Cerebellar nuclear complex (tissue), 1 donor: Measurements from ENCODE around the gene CSRNP2.
A peak's percentile ranks its signal among the peaks of the same experiment; 100 is the strongest.
"Not testable (repeated sequence)": the region's sequence is repeated elsewhere in the genome, so short reads cannot be mapped to it uniquely, and the experiment has no call there.

Experiments used
- DNase-seq, 2 experiments: peaks; one replicate each; lab custom pipeline; 2025; lab: John Stamatoyannopoulos, UW

CSRNP2 gene, protein sequence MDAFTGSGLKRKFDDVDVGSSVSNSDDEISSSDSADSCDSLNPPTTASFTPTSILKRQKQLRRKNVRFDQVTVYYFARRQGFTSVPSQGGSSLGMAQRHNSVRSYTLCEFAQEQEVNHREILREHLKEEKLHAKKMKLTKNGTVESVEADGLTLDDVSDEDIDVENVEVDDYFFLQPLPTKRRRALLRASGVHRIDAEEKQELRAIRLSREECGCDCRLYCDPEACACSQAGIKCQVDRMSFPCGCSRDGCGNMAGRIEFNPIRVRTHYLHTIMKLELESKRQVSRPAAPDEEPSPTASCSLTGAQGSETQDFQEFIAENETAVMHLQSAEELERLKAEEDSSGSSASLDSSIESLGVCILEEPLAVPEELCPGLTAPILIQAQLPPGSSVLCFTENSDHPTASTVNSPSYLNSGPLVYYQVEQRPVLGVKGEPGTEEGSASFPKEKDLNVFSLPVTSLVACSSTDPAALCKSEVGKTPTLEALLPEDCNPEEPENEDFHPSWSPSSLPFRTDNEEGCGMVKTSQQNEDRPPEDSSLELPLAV

DNA sequence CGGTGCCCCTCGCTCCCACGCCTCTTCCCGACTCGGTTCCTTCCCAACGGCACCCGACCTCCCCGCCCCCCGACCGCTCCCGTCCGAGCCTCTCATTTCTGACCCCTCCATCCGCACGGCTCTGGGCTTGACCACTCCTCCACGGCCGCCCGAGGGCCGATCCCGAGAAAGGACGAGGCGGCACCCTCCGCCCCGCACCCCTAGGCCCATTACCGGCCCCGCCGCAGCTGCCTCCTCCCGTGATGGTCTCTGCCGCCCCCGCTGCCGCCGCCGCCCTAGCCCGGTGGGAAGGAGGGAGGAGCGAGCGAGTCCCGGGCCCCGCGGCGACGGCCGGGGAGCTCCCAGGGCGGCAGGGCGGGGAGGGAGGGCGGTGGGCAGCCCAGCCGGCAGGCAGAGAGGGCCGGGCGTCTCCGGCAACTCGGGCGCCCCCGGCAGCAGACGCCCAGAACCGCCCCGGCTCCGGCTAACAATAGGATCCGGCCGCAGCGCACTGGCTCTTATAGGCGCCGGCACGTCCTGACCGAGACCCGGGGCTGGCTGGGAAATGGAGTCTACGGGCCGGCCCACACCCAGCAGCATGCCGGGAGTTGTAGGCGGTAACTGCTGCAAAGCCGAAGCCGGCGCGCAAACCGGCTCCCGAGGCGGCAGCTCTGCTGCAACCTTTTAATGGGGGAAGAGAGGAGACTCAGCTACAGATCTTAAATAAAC, at the start of gene CSRNP2:
CSRNP2 (minus strand) TSS at position 471 of the 708 bp plus-strand sequence. CDS start 7,035 bp downstream, outside the sequence.
- peak; percentile 45 to 81 for DNase-seq

DNA sequence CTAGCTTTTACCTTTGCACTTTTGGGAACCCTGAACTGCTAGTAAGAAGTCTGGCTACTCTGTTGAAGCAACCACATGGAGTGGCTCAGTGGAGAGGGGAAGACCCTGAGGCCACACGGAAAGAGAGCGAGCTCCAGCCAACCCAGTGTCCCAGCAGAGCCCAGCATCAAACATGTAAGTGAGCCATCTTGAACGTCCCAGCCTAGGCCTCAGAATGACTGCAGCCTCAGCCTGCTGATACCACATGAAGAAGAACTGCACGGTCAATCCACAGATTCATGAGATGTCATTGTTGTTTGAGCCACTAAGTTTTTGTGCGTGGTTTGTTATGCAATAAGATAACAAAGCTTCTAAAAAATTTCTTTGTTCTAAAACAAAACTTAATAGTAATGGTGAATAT, 49.3 kb upstream of the CSRNP2 start:
- DNase-seq = no peak

DNA sequence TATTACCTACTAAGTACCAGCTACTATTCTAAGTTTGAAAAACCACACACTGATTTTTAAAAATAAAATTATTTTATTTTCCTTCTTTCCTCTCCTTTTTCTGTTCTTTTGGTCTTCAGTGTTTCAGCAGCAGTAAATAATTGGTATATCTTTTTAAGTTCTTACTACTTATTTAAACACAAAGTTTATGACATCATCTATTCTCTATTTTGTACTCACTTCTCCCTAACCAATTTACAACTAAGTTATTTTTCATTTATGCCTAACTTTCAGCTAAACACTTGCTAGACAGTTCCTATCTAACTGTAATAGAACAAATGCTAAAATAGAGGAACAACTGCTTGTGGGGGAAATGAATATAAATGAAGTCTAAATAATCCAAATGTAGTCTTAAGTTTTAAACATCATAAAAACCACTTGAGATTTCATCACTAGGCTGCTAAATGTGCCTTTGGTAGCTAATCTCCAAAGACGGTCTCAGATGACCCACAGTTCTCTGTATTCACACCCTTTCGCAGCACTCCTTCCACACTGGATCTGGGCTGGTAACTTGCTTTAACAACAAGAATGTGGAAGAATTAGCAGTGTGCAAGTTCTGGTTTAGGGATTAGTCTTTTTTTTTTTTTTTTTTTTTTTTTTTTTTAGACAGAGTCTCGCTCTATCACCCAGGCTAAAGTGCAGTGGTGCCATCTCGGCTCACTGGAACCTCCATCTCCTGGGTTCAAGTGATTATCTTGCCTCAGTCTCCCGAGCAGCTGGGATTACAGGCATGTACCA, 48.5 kb upstream of the CSRNP2 start:
- no peak for DNase-seq

DNA sequence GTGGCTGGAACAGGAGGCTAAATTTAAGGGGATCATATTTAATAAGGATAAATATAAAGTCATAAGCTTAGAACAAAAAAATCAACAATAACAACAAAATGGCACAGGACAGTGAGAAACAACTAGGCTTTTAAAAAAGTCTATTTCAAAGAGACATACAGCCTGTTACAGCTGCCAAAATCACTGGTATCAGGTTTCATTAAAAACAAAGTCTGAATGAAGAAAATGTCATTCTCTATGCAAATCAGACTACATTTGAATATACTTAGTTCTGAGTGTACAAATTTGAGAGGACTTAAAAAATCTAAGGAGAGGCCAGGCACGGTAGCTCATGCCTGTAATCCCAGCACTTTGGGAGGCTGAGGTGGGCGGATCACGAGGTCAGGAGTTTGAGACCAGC, 45.5 kb upstream of the CSRNP2 start:
- no peak for DNase-seq

DNA sequence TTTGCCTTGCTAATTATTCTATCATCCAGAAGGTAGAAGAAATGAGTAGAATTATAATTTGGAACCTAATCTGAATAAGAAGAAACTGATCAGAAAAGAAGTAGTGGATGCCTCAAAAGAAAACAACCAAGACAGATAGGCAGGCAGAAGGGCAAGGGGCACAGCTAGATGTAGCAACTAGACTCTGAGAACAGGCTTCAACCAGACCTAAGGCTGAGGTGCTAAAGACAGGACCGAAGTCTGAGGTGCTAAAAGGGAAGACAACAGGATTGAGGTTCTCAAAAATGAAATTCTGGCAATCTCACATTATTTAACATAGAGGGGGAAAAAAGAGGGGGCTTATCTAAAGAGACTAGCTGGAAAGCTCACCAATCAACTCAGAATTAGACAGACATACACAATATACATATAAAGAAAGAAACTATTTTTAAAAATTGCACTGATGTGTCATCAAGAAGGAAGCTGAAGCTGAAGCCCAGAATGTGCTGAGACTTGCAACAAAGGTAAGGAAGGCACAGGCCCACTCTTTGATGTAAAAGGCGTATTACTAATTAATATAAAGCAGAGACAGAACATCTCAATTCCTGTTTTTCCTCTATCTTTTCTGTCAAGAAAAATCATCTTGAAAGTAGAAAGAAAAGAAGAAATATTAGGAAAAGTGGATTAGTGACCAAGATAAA, 43.8 kb upstream of the CSRNP2 start:
- no peak for DNase-seq

DNA sequence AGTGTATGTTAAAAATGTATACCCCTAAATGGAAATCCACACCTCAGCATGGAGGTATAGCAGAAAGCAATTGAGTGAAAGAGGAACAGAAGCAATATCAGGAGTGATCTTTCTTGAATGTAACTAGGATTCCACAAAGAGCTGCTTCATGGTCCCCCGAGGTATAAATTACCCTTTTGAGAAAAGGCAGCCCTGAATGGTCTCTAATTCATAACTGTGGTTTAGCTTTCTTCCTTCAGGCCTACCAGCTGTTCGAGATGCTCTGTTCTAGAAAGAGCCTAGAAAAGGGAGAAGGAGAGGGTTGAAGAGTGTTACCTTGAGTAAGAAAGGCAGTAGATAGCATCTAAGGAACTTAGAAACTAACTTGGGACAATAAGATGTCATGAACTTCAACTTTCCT, 42.9 kb upstream of the CSRNP2 start:
- DNase-seq = no peak

DNA sequence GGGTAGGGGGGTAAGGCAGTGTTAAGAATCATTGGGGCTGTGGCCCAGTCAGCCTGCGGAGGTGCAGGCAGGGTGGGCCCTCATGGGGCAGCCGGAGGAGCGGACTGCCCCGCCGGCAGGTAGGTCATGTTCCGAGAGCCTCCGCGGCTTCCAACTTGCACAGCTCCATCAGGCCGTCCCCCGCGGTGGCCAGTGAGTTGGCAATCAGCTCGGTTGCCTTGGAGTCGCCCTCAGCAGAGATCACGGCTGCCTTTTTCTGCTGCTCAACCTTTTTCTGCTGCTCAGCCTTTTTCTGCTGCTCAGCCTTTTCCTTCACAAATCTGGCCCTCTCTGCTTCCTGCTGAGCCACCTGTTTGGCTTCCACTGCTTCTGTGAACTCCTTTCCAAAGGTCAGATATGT, 41.1 kb upstream of the CSRNP2 start:
- peak in 1 of 2 experiments; percentile 57 for DNase-seq

DNA sequence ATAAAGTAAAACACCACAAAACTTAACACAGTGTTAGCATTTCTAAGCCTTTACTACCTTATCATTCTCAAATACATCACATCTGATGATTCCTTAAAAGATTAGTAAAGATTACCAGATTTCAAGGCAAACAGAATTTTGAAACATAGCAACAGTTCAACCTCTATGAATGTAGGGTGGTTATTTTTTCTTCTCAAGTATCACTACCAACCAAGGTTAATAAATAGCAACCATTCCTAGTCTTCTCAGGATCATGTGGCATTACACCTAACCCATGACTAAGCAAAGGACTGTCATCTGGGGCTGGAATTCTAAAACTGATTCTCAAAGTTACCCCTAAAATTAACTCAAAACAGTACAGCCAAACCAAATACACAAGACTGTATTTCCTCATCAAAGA, 39.4 kb upstream of the CSRNP2 start:
- DNase-seq = no peak

DNA sequence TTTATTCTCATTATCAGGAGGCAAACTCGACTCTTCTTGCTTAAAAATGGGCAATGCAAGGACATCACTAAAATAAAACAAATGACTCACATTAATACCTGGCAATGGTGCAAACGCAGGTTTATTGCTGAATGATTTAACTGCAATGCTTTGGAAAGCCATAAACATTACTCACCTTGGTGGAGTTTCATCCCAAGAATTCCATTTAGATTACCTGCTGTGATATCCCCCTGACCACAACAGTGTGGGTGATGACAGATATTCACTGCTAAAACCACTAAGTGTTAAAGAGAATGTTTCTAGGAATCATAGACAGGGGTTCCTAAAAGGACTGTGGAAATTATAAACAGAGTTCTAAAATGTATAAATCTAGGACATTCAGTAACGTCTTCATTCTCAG, 35.3 kb upstream of the CSRNP2 start:
- DNase-seq = no peak

DNA sequence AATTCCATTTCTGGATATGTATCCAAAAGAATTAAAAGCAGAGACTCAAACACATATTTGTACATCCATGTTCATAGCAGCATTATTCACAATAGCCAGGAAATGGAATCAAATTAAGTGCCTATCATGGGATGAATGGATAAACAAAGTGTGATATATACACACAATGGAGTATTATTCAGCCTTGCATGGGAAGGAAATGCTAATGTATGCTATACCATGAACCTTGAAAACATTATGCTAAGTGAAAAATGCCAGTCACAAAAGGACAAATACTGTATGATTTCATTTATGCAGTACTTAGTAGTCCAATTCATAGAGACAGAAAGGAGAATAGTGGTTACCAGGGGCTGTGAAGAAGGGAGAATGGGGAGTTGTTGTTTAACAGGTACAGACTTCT, 32.1 kb upstream of the CSRNP2 start:
- DNase-seq = no peak

DNA sequence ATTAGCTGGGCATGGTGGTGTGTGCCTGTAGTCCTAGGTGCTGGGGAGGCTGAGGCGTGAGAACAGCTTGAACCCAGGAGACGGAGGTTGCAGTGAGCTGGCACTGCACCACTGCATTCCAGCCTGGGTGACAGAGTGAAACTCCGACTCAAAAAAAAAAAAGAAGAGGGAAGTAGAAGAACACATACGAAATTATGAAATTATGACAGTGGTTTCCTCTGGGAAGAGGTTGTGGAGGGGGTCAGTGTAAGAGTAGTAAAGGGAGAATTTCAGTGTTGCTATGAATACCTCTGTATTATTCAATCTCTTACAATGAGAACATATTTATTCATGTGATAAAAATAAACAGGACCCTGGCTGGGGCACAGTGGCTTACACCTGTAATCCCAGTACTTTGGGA, 24.7 kb upstream of the CSRNP2 start:
- DNase-seq = no peak

DNA sequence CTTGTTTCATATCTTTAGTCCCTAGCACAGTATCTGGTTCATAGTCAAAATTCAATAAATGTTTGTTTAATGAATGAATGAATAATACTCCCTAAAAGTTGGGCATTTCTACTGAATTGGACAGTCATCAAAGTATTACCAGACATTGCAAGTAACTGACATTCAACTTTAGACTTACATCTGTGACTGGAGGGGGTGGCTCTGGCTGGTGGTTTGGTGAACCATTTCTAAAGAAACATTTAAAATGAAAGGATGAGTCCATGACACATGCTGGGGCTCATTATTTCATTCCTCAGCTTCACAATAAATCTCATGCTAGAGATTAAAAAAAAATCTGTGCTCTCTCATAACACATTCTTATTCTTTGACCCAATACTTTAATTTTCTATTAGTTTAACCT, 20.6 kb upstream of the CSRNP2 start:
- DNase-seq = no peak

DNA sequence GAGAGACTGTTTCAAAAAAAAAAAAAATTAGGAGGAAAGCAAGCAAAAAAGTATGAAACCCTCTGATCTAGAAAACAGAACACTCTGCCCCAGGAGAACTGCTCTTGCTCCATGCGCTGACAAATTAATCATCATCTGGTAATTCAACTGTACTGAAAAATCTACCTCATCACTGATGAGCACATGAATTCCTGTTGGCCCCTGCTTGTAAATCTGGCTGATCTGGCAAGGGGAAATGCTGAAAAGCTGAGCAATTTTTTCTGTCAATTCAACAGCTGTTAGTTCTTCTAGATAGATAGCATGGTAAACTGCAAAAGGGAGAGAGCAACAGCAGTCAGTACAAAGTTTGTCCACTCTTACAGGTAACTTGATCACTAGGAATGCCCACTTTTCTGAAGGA, 15.2 kb upstream of the CSRNP2 start:
- DNase-seq = no peak

DNA sequence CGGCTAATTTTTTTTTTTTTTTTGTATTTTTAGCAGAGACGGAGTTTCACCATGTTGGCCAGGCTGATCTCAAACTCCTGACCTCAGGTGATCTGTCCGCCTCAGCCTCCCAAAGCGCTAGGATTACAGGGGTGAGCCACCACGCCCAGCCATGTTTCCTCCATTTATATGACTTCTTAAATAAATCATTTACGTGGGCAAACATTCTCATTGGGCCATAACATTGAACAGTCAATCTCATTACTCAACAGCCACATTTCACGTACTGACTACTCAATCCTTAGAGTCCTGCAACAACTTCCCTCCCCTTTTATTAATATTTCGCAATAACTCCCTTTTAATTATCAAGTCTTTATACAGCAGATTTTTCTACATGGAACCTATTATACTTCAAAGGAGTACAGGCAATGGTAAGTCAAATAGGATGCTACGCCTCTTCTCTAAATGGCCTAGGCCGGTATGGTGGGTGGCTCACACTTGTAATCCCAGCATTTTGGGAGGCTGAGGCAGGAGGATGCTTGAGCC, 7.4 kb upstream of the CSRNP2 start:
- DNase-seq = no peak

DNA sequence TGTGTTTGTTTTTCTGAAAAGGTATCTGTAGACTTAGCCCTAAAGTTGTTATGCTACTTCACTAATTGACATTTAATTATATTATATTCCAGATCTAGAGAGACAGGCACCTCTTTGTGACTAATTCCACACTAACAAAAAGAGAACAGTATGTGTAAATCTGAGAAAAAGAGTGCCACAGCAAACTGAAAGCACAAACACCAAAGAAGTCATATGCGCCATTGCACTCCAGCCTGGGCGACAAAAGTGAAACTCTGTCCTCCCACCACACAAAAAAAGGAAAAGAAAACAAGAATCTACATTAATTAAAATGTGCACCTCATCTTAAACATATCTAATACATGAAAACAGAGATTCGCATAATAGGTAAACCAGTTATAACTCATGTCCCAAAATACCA, 4.4 kb upstream of the CSRNP2 start:
- DNase-seq = no peak

DNA sequence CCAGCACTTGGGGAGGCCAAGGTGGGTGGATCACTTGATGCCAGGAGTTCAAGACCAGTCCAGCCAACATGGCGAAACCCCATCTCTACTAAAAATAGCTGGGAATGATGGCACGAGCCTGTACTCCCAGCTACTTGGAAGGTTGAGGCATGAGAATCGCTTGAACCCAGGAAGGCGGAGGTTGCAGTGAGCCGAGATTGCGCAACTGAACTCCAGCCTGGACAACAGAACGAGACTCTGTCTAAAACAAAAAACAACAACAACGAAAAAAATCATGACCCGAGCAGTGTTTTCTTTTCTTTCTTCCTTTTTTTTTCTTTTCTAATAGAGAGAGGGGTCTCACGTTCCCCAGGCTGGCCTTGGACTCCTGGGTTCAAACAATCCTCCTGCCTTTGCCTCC, 3.5 kb upstream of the CSRNP2 start:
- no peak for DNase-seq

DNA sequence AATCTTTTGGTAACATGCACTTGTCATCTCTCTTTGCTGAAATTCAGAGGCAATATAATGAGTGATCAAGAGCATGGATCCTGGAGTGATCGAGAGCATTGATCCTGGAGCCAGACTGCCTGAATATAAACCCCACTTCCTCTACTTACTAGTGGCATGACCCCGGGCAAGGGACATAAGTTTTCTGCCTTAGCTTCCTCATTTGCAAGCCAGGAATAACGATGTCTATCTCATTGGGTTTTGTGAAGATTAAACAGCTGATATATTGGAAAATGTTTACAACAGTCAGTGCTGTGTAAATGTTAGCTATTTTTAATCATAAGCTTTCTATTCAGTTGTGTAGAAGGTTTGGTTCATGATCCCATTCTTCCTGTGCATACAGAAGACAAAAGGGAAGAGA, 2.4 kb upstream of the CSRNP2 start:
- DNase-seq = no peak

DNA sequence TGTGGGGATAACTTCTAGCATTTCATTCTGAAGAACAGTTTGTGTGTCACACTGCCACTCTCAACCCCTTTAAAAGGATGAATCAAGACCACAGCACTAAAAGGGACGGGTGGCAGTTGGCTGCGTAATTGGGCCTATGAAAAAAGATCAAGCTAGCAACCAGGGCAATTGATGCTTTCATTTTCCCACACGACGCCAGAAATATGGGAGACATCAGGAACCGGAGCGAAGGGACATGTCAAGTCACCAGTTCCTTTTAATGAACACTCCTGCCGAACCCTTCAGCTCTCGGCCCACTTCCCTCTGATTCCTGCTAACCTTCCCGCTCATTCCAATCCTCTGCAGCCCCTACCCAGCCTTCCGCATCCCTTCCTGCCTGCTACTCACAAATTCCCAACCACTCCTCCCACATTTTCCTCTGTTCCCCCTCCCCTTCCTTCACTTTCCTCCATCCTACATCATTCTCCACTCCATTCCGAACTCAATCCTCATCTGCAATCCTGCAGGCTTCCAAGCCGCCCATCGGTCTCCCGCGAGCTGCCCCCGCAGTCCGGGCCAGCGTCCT, 753 bp downstream of the CSRNP2 start:
- no peak for DNase-seq

DNA sequence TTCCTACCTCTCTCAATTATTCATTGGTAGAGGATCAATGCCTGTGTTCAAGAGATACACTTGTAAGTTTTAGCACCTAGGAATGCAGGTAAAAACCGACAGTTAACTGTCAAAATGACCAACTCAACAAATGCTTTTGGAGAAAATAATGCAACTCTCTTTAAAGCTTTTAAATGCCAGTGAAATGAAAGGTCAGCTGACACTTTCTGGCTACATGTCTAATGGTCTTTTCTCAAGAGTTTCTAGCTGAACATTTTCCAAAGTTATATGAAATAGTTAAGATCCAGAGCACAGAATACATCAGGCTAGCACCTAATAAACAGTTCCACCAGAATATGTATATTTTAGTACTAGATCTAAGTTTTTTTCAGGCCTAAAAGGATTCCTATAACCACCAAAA, 2.0 kb downstream of the CSRNP2 start:
- no peak for DNase-seq

DNA sequence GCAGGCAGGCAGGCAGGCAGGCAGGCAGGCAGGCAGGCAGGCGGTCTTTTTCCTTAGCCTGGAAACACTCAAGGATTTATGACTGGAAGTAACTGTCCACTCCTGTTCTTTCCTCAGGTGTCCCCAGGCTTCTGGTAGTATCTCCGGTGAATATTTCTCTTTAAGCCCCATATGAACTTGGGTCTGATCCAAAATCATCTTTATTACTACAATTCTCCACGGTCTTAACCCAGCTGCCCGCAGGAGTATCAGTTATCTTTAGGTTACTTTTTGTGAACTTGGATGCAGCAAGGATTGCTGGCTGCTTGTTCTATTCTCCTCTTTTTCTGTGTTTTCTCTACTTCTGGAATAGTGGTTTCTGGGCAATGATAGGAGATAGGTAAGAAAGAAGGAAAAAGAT, 3.3 kb downstream of the CSRNP2 start:
- no peak for DNase-seq

DNA sequence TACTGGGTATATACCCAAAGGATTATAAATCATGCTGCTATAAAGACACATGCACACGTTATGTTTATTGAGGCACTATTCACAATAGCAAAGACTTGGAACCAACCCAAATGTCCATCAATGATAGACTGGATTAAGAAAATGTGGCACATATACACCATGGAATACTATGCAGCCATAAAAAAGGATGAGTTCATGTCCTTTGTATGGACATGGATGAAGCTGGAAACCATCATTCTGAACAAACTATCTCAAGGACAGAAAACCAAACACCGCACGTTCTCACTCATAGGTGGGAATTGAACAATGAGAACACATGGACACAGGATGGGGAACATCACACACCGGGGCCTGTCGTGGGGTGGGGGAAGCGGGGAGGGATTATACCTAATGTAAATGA, 4.5 kb downstream of the CSRNP2 start:
- DNase-seq = not testable (repeated sequence)
